Activated T-helper 2 cell treated with anti-CD3 and anti-CD28 coated beads, Interferon-gamma antibody, Interleukin-2, Interleukin-4, amounts not matched to agents 10 μg/mL and 5 μg/mL and 100 μg/mL, durations not matched to agents 14 hours and 24 hours and 36 hours (primary cell): ENCODE data around the gene PAK5. TPM values are rescaled to one million over a fixed set of nuclear protein-coding genes. Genes with fewer than 3 reads are reported as not detected.

ENCODE experiments used
- DNase-seq: peaks from one replicate; pipeline ENCODE4 v3.0.0; 2021; ENCODE audit warnings: low spot score
- H3K27ac Mint-ChIP-seq: one replicate; pipeline ENCODE4 v1.8.0; 2021; ENCODE audit warnings: mixed read lengths
- H3K27me3 Mint-ChIP-seq: one replicate; pipeline ENCODE4 v1.8.0; 2021; ENCODE audit warnings: low read depth, mixed read lengths
- H3K36me3 Mint-ChIP-seq: one replicate; pipeline ENCODE4 v1.8.0; 2021; ENCODE audit warnings: low read depth, mixed read lengths
- H3K4me1 Mint-ChIP-seq: one replicate; pipeline ENCODE4 v1.8.0; 2021; ENCODE audit warnings: low read depth, mixed read lengths
- H3K4me3 Mint-ChIP-seq: one replicate; pipeline ENCODE4 v1.8.0; 2021; ENCODE audit warnings: low read depth, mild to moderate bottlenecking, moderate library complexity, mixed read lengths
- H3K9me3 Mint-ChIP-seq: one replicate; pipeline ENCODE4 v1.8.0; 2021; ENCODE audit warnings: mixed read lengths
- intact Hi-C: fragments of 100-400 bp; cut with micrococcal nuclease; formaldehyde crosslinking; loops from one replicate; pipeline ENCODE4 v1.15.1; 2023
- total RNA-seq: library from RNA; stranded (reverse); gene quantifications from 2 replicates; pipeline ENCODE4 v1.2.3, GENCODE V29; 2022

The PAK5 gene
- total RNA-seq, 1 donor from 2014 or later = not detected

- DNase-seq = no peak
- Mint-ChIP-seq H3K9me3 (peaks cover 4% of the 10 kb centered on the region), H3K27ac (no peak overlapping the region), H3K36me3 (no peaks in the 10 kb centered on the region), H3K4me1 (no peaks in the 10 kb centered on the region), H3K4me3 (no peak overlapping the region), H3K27me3 (no peaks in the 10 kb centered on the region)
- intact Hi-C loops = no loop called here
Observed at GRCh38 chr20:9705722-9706476, 133.0 kb downstream of the PAK5 start.

GRCh38 chr20:9699181-9699580 lies 139.7 kb downstream of the PAK5 start:
- H3K4me1 Mint-ChIP-seq = no peaks in the 10 kb centered on the region
- H3K9me3 Mint-ChIP-seq = no peaks in the 10 kb centered on the region
- H3K27me3 Mint-ChIP-seq = no peaks in the 10 kb centered on the region
- no peak for DNase-seq
- H3K4me3 Mint-ChIP-seq = no peak overlapping the region
- H3K27ac Mint-ChIP-seq = no peak overlapping the region
- no peaks in the 10 kb centered on the region for H3K36me3 Mint-ChIP-seq
- intact Hi-C loops = no loop called here

- no peaks in the 10 kb centered on the region for H3K4me1 Mint-ChIP-seq
- H3K4me3 Mint-ChIP-seq = no peak overlapping the region
- no peaks in the 10 kb centered on the region for H3K36me3 Mint-ChIP-seq
- no peak overlapping the region for H3K27ac Mint-ChIP-seq
- intact Hi-C loops = no loop called here
- DNase-seq = no peak
- H3K27me3 Mint-ChIP-seq = no peaks in the 10 kb centered on the region
- no peaks in the 10 kb centered on the region for H3K9me3 Mint-ChIP-seq
Observed at GRCh38 chr20:9689041-9689440, 149.8 kb downstream of the PAK5 start.

GRCh38 chr20:9686866-9687265 lies 152.0 kb downstream of the PAK5 start:
- intact Hi-C loops = no loop called here
- H3K4me3 Mint-ChIP-seq = no peak overlapping the region
- no peaks in the 10 kb centered on the region for H3K27me3 Mint-ChIP-seq
- H3K27ac Mint-ChIP-seq = no peak overlapping the region
- no peaks in the 10 kb centered on the region for H3K4me1 Mint-ChIP-seq
- no peaks in the 10 kb centered on the region for H3K36me3 Mint-ChIP-seq
- H3K9me3 Mint-ChIP-seq = no peaks in the 10 kb centered on the region
- DNase-seq = no peak

- intact Hi-C loops = no loop called here
- Mint-ChIP-seq H3K27ac (no peak overlapping the region), H3K9me3 (no peaks in the 10 kb centered on the region), H3K36me3 (no peaks in the 10 kb centered on the region), H3K4me3 (no peak overlapping the region), H3K4me1 (no peaks in the 10 kb centered on the region), H3K27me3 (no peaks in the 10 kb centered on the region)
- DNase-seq = no peak
Observed at GRCh38 chr20:9686455-9686854, 152.4 kb downstream of the PAK5 start.

GRCh38 chr20:9686001-9686400 lies 152.9 kb downstream of the PAK5 start:
- H3K27me3 Mint-ChIP-seq = no peaks in the 10 kb centered on the region
- no peak for DNase-seq
- intact Hi-C loops = no loop called here
- no peak overlapping the region for H3K4me3 Mint-ChIP-seq
- no peak overlapping the region for H3K27ac Mint-ChIP-seq
- no peaks in the 10 kb centered on the region for H3K9me3 Mint-ChIP-seq
- no peaks in the 10 kb centered on the region for H3K4me1 Mint-ChIP-seq
- H3K36me3 Mint-ChIP-seq = no peaks in the 10 kb centered on the region

- Mint-ChIP-seq H3K4me3 (no peak overlapping the region), H3K36me3 (no peaks in the 10 kb centered on the region), H3K9me3 (no peaks in the 10 kb centered on the region), H3K4me1 (no peaks in the 10 kb centered on the region), H3K27ac (no peak overlapping the region), H3K27me3 (no peaks in the 10 kb centered on the region)
- no peak for DNase-seq
- intact Hi-C loops = no loop called here
Observed at GRCh38 chr20:9685011-9685410, 153.9 kb downstream of the PAK5 start.

- DNase-seq = no peak
- intact Hi-C loops = no loop called here
Observed at GRCh38 chr20:9677100-9677623, 161.7 kb downstream of the PAK5 start.

GRCh38 chr20:9672981-9673380 lies 165.9 kb downstream of the PAK5 start:
- no peaks in the 10 kb centered on the region for H3K4me1 Mint-ChIP-seq
- no peaks in the 10 kb centered on the region for H3K36me3 Mint-ChIP-seq
- no peak overlapping the region for H3K4me3 Mint-ChIP-seq
- H3K27me3 Mint-ChIP-seq = no peaks in the 10 kb centered on the region
- no peak overlapping the region for H3K27ac Mint-ChIP-seq
- intact Hi-C loops = no loop called here
- DNase-seq = no peak
- no peaks in the 10 kb centered on the region for H3K9me3 Mint-ChIP-seq

More at GRCh38 chr20:9677100-9677623, 161.7 kb downstream of the PAK5 start:
- Mint-ChIP-seq H3K27me3 (no peaks in the 10 kb centered on the region), H3K27ac (no peak overlapping the region), H3K36me3 (no peaks in the 10 kb centered on the region), H3K4me3 (no peak overlapping the region), H3K9me3 (no peaks in the 10 kb centered on the region), H3K4me1 (no peaks in the 10 kb centered on the region)

- H3K27me3 Mint-ChIP-seq = no peaks in the 10 kb centered on the region
- no peak overlapping the region for H3K4me3 Mint-ChIP-seq
- no peaks in the 10 kb centered on the region for H3K9me3 Mint-ChIP-seq
- no peak overlapping the region for H3K27ac Mint-ChIP-seq
- no peaks in the 10 kb centered on the region for H3K4me1 Mint-ChIP-seq
- no peak for DNase-seq
- intact Hi-C loops = no loop called here
- no peaks in the 10 kb centered on the region for H3K36me3 Mint-ChIP-seq
Observed at GRCh38 chr20:9672027-9672426, 166.8 kb downstream of the PAK5 start.

- Mint-ChIP-seq H3K4me1 (no peaks in the 10 kb centered on the region), H3K27me3 (no peaks in the 10 kb centered on the region), H3K4me3 (no peak overlapping the region), H3K27ac (no peak overlapping the region), H3K9me3 (no peaks in the 10 kb centered on the region), H3K36me3 (no peaks in the 10 kb centered on the region)
- intact Hi-C loops = no loop called here
- no peak for DNase-seq
Observed at GRCh38 chr20:9668381-9668780, 170.5 kb downstream of the PAK5 start.

- no peaks in the 10 kb centered on the region for H3K27me3 Mint-ChIP-seq
- H3K4me3 Mint-ChIP-seq = no peak overlapping the region
- no peak for DNase-seq
- H3K36me3 Mint-ChIP-seq = no peaks in the 10 kb centered on the region
- H3K4me1 Mint-ChIP-seq = no peaks in the 10 kb centered on the region
- H3K27ac Mint-ChIP-seq = no peak overlapping the region
- H3K9me3 Mint-ChIP-seq = no peaks in the 10 kb centered on the region
- intact Hi-C loops = no loop called here
Observed at GRCh38 chr20:9663423-9663822, 175.5 kb downstream of the PAK5 start.

GRCh38 chr20:9660236-9660868 lies 178.5 kb downstream of the PAK5 start:
- DNase-seq = no peak
- no peaks in the 10 kb centered on the region for H3K36me3 Mint-ChIP-seq
- H3K9me3 Mint-ChIP-seq = no peaks in the 10 kb centered on the region
- intact Hi-C loops = no loop called here
- no peak overlapping the region for H3K4me3 Mint-ChIP-seq
- no peaks in the 10 kb centered on the region for H3K4me1 Mint-ChIP-seq
- no peaks in the 10 kb centered on the region for H3K27me3 Mint-ChIP-seq
- H3K27ac Mint-ChIP-seq = no peak overlapping the region
